ENCODE measurements around the gene NUDT3.

GRCh38 chr6:34247481-34248197 is 144.8 kb downstream of the NUDT3 start:
- TF ChIP-seq ZFP36 (IDR thresholded peaks at IDR 0.05; ENCODE audit: borderline replicate concordance, partially characterized antibody) (no peak), POLR2A (IDR thresholded peaks at IDR 0.05; ENCODE audit: low read length) (no peak), SMC3 (IDR thresholded peaks at IDR 0.05) (no peak), FOSL2 (IDR thresholded peaks at IDR 0.05) (no peak), FOSL2 (CRISPR knock-in tag; IDR thresholded peaks at IDR 0.05) (no peak), TFCP2L1 (CRISPR knock-in tag; IDR thresholded peaks at IDR 0.05) (no peak), MYC (IDR thresholded peaks at IDR 0.05; ENCODE audit: borderline replicate concordance, low read length) (no peak), EP300 (IDR thresholded peaks at IDR 0.05) (no peak), CEBPB (IDR thresholded peaks at IDR 0.05) (no peak)
- TF ChIP-seq, protein P1, sequence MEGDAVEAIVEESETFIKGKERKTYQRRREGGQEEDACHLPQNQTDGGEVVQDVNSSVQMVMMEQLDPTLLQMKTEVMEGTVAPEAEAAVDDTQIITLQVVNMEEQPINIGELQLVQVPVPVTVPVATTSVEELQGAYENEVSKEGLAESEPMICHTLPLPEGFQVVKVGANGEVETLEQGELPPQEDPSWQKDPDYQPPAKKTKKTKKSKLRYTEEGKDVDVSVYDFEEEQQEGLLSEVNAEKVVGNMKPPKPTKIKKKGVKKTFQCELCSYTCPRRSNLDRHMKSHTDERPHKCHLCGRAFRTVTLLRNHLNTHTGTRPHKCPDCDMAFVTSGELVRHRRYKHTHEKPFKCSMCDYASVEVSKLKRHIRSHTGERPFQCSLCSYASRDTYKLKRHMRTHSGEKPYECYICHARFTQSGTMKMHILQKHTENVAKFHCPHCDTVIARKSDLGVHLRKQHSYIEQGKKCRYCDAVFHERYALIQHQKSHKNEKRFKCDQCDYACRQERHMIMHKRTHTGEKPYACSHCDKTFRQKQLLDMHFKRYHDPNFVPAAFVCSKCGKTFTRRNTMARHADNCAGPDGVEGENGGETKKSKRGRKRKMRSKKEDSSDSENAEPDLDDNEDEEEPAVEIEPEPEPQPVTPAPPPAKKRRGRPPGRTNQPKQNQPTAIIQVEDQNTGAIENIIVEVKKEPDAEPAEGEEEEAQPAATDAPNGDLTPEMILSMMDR (IDR thresholded peaks at IDR 0.05), result no peak
- TF ChIP-seq, protein P2, sequence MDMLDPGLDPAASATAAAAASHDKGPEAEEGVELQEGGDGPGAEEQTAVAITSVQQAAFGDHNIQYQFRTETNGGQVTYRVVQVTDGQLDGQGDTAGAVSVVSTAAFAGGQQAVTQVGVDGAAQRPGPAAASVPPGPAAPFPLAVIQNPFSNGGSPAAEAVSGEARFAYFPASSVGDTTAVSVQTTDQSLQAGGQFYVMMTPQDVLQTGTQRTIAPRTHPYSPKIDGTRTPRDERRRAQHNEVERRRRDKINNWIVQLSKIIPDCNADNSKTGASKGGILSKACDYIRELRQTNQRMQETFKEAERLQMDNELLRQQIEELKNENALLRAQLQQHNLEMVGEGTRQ (IDR thresholded peaks at IDR 0.05), result no peak

Measured in A549 (cell line).